ENCODE data around the gene ITGA5.
A peak's percentile ranks its signal among the peaks of the same experiment; 100 is the strongest.

Gene ITGA5

DNA sequence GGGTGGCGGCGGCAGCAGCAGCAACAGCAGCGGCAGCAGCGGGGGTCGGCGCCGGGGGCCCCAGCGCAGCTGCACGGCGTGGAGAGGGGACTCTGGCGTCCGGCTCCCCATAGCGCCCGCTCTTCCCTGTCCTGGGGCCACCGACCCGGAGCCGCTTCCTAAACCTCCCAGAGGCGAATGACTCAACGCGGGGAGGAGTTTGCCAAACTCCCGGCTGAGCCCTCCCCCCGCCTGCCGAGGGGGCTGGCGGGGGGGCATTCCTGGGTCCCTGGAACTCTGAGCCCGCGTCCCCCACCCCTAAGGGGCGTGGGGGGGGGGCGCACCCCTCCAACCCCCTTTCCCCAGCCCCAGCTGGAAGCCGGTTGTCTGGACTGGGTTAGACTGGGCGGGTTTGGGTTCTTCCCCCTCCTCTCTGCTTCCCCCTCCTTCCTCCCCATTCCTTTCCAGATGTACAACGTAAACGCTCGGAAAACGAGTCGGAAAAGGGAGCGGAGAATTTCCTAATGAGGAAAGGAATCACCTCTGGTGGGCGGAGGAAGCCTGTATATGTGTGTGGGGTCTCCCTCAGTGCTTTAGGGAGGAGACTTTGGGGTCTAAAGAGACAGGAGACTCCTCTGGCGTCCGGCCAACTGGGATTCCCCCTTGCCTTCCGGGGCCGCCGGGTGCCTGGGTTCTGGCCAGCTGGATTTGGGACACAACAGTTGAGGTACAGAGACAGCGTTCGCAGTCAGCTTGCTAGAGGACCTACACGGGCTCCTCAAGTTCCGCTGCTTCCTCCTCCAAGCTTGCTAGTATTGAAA is at the start of gene ITGA5:
Gene ITGA5 (minus strand): TSS at position 179 of the 800 bp plus-strand sequence. CDS start 68 bp downstream, at position 111.
- DNase-seq, result peak; percentile 74 to 77

DNA sequence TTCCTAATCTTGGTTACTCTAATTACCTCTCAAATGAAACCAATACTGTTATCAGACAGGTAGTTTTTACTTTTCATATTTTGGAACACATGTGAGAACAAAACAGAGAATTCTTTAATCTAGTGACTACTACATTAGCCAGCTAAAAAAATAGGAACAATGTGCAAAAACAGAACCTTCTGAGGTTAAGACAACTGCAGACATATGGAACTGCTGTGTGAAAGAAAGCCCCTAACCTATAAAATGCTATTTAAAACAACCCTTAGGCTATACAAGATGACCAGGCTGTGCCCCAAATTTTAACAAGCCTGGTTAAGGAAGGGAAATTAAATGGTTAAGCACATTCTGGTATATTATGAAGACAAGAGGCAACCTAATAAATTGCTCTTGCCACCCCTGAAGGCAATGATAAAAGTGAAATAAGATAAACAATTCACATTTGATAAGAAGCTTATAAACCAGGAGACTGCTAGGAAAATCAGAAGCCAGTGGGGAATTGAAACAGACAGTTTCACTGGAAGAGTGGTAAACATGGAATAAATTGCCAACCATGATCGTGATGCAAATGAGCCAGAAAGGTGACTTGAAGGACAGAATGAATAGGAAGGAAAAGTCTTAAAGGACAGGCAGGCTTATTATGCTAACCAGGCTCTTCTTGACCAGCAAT is 46.9 kb upstream of the ITGA5 start:
- DNase-seq, result no peak

DNA sequence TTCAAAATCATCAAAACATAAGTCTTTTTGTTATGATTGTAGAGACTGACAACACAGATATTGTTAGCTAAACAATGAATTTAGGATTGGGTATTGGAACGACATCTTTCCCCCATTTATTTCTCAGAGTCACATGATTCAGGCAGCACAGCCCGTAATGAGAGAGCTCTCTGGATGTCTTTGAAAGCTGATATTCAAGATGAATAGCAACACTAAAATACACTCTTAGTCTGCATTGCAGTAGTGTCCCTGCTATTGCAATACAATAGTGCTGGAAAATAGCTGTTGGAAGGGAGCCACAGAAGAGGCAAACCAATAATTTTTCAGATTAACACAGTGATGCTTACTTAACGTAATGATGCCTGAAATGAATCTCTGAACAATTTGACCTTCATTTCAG is 44.4 kb upstream of the ITGA5 start:
- DNase-seq, result no peak

DNA sequence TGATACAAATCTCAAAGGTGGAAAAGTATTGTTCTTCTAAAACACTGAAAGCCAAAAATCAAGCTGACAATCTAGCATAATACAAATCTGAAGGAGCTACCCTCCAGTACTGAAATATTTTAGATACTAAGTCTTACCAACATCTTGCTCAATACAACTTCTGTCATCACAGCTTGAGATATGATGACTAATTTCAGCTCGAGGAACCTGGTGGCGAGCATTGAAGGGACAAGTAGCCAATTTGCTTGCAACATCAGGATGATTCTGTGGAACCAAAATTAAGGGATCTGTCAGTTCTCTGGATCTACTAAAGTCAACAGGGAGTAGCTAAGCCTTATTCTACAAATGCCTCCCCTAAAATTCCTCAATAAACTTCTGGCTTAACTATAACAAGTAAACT is 44.0 kb upstream of the ITGA5 start:
- DNase-seq, result peak in 1 of 2 experiments; percentile 35

DNA sequence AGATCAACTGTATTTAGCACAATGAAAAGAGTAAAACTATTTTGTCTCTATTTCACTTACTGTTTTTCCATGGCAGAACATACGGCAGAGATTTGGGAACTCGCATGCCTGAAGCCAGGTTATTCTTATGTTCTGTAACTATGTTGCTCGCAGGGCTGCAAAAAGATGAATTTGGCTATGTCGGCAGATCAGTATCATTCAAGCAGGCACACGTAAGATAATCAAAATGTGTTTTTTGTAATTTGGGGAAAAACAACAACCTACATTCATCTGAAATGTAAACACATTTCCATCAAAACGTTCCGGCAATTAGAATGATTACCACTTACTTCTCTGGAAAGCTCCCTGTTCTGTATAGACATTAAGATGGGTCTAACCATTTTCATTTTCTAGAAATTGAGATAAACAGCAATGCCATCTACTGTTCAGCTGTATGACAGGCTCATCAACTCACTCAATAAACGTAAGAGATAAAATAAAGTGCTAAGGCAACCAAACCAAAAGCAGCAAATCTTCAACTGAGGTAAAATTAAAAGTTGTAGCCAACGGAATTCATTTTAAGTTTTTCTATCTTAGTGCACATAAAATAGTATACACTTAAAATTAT is 41.4 kb upstream of the ITGA5 start:
- DNase-seq, result no peak

DNA sequence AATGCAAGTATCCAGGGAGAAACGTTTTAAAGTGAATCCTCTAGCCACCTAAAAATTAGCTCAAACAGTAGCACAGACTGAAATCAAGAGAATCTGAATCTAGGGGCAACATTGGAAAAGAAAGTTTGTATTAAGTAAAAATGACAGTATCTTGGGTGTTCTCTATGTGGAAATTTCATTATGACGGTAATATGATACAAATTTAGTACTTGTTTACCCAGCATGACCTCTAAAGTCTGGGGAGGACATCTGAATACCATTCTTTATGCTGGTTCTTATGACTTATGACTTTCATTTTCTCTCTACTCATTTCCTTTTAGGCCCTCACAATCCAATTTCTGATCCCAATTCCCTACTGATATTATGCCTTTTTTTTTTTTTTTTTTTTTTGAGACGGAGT is 40.3 kb upstream of the ITGA5 start:
- DNase-seq, result no peak

DNA sequence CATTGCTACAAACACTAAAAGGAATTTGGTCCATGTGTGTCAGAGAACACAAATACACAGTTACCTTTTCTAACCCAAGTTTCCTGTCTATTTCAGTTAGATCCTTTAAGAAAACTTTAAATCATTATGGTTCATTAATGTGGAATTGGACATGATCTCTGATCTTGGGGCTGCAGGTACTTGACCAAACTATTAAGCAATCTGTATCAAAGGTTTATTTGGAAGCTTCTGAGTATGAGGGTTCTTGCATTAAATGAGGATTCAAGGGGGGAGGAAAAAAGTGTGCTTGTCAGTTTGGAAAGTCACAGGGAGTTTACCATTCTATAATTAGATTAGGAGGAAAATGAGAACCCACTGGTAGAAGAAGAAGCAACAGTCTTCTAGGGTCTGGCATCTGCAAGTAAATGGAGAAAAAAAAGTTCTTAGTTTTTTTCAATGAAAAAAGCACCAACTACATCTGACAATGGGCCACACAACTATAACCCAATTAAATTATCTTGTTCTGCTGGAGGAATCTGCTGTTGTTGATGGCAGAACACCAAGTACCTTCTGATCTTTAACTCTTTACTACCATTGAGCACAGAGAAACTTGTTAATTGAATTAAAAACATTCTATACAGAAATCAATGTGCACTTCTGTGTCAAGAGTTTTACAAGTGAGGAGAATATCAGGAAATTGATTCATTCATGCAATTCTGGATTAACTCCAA is 36.8 kb upstream of the ITGA5 start:
- no peak for DNase-seq

DNA sequence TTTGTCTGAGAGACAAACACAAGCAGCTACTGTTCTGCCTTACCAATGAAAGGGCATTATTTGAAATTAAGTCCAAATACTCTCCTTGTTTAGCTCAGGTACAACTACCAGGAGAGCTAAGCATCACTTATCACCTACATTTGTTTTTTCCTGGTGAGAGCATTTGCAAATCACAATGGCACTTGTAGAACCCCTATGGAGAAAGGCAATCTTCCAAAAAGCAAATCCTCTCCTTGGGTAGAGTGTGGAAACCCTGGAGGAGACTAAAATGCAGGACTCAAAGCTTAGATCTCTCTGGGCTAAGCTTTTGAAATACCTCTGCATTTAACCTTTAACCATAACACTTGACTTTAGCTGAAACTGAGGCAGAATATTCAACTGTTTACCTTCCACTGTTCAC is 33.6 kb upstream of the ITGA5 start:
- DNase-seq, result no peak

DNA sequence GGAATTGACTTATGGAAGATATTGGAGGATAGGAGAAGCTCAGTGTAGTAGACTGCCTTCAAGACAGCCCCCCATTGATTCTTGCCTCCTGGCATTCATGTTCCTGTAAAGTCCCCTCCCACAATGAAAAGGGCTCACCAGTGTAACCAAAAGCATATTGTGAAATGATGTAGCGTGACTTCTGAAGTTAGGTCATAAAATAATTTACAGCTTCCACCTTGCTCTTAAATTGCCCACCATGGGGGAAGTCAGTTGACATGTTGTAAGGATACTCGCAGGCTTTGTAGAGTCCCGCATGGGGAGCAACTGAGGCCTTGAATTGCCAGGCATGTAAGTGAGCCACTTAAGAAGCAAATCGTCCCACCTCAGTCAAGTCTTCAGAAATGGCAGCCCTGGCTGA is 29.3 kb upstream of the ITGA5 start:
- DNase-seq, result no peak

DNA sequence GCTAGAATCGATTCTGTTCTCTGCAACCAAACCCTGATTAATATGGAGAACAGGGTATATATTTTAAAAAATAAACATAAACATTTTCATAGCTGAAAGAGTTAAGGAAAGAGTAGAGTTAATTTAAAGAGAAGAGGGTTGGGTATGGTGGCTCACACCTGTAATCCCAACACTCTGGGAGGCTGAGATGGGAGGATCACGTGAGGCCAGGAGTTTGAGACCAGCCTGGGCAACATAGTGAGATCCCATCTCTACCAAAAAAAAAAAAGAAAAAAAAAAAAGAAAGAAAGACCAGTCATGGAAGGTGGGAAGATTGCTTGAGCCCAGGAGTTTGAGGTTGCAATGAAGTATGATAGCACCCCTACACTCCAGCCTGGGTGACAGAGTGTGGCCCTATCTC is 28.9 kb upstream of the ITGA5 start:
- DNase-seq, result no peak

DNA sequence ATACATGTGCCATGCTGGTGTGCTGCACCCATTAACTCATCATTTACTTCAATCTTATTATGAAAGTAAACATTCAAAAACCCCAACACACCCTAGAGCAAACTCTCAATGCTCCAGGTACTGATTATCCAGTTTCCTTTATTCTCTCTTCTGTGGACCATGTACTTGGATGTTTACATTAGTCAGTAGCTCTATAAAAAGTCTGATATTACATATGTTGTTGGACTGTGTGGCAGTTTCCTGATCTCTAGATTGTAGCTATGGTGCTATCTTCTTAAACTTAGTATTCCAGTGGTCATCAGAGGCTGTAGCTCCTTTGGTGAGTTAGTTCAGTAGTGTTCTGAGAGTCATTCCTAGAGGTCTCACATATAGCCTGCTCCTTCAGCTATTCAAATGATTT is 25.1 kb upstream of the ITGA5 start:
- no peak for DNase-seq

DNA sequence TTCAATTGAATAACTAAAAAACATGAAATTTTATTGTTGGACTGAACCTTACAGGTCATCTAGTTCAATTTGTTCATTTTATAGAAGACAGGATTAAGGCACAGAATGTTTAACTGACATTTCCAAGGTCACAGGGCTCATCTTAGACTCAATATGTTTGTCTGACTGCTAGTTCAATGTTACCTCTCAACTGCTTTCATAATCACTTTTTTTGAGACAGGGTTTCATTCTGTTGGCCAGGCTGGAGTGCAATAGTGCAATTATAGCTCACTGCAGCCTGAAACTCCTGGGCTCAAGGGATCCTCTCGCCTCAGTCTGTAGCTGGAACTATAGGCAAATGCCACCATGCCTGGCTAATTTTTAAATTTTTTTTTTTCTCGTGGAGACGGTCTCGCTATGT is 24.4 kb upstream of the ITGA5 start:
- DNase-seq, result no peak

DNA sequence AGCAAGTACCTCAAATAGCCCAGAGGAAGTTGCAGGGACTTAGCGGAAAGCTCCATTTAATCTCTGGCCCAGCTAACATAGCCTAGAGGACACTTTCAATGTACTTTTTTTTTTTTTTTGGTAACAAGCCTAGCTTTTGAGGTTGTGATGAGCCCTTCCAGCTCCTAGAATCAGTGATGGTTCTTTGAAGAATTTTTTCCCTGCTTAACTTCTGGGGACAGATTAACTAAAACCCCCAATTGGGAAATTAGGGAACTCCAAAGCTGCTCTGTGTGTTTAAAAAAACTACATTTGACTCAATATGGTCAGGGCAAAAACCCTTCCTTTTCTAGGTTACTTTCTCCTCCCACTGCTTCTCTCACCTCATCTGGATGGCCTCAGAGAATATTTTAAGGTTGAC is 23.9 kb upstream of the ITGA5 start:
- peak; percentile 34 to 43 for DNase-seq

DNA sequence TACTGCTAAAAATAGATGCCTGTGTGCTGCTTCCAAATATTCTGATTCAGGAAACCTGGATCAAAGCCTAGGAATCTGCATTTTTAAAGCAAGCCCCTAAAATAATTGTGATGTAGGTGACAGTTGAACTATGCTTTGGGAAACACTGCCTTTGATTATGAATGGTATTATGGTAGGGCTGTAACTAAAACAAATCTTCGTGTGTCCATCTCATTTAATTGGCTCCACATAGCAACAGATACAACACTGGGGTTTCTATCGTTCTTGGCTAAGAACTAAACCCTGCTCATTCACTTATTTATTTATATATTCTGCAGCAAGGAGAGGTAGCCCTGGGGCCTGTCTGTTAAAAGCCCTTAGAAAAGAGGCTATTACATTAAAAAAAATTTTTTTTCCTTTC is 23.0 kb upstream of the ITGA5 start:
- no peak for DNase-seq

DNA sequence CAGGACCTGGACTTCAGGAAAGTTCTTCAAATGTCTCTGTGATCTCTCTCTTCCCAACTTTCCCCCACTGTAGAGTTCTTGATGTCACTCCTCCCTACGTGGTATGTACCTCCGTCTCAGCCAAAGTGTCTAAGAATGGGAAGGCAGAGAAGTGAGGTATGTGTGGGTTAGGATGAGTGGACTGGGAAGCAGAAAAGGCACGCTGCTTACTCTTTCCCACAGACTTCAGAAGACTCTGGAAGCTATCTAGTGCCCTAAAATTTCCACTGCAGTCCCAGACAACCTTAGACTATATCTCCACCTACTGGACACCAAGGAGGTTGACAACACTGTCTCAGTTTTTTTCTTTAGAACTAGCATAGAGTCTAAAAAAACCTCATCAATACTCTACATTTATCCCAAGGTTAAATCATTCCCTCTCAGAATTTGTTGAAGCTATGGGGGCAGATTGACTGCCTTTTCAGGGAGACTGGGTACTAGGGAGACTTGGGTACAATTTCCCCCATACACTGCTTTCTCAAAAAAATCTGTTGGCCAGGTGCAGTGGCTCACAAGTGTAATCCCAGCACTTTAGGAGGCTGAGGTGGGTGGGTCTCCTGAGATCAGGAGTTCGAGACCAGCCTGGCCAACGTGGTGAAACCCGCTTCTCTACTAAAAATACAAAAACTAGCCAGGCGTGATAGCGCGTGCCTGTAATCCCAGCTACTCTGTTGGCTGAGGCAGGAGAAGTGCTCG is 20.6 kb upstream of the ITGA5 start:
- peak; percentile 87 to 90 for DNase-seq

DNA sequence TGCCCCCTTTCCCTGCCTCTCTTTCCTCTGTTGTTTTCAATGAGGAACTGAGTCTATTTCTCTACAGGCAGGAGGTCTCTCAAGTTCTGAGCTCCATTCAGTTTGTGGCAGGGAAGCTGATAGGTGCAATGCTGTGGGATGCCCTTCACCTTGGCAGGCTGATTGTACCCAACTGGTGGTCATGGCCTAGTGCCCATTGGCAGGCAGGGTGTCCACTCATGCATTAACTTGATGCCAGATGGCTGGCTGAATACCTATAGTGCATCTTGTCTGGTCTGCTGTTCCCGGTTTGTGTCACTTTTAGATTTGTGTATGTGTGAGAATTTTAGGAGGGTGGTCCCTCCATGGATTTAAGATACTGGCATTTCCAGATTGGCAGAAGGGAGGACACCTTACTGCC is 20.0 kb upstream of the ITGA5 start:
- no peak for DNase-seq

DNA sequence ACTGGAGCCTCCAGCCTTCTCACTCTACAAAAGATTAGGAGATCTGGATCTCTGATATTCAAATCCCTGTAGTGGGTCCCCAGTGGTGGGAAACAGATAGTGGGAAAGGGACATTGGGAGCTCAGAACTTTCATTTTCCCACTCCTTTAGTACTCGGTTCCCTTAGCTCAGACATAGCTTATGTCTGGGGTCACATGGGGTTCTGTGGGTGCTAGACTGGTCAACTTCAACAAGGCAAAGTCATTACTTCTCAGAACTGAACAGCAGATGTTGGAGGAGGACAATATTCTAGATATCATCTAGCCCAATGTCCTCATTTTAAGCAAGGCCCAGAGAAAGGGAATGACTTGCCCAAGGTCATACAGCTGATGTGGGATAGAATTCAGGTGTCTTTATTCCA is 19.5 kb upstream of the ITGA5 start:
- no peak for DNase-seq

DNA sequence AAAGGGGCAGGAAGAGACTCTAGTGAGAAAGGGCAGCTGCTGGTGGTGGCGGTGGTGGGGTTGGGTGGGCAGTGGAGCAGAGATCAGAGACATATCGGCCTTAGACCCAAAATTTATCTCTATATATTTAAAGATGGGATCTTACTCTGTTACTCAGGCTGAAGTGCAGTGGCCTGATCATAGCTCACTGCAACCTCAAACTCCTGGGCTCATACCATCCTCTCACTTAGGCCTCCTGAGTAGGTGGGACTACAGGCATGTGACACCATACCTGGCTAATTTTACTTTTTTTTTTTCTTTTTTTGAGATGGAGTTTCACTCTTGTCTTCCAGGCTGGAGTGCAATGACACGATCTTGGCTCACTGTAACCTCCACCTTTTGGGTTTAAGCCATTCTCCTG is 18.6 kb upstream of the ITGA5 start:
- DNase-seq, result no peak

DNA sequence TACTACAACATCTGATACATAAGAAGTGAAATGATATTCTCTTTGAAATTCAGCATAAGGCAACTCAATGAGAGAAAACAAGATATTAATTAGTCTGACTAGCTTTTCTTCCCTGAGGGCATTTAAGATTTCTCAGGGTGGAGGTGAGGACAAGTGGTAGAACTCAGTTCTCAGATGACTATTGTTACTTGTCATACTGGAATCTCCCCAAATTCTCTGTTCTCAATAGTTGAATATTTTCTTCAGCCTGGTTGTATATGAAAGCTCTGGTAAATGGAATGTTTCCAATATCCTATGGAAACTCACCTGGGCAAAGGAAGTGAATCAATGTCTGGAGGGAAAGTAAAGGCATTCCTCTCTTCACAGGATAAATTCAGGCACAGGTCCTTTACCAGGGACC is 18.2 kb upstream of the ITGA5 start:
- no peak for DNase-seq

DNA sequence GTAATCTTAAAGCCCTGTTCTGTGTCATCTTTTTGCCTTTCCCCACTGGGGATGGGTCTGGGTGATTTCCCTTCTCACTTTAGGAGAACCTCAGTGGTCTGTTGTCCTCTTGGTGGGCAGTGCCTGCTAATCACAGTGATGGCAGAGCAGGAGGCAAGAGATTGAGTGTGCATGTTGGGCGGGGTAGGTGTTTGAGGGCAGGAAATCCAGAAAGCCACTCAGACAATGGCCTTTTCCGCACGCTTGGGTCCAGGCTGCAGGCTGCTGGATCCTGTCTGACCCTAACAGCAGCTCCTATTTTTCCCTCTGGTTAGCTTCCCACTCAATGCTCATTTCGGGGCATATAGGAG is 13.7 kb upstream of the ITGA5 start:
- DNase-seq, result no peak

DNA sequence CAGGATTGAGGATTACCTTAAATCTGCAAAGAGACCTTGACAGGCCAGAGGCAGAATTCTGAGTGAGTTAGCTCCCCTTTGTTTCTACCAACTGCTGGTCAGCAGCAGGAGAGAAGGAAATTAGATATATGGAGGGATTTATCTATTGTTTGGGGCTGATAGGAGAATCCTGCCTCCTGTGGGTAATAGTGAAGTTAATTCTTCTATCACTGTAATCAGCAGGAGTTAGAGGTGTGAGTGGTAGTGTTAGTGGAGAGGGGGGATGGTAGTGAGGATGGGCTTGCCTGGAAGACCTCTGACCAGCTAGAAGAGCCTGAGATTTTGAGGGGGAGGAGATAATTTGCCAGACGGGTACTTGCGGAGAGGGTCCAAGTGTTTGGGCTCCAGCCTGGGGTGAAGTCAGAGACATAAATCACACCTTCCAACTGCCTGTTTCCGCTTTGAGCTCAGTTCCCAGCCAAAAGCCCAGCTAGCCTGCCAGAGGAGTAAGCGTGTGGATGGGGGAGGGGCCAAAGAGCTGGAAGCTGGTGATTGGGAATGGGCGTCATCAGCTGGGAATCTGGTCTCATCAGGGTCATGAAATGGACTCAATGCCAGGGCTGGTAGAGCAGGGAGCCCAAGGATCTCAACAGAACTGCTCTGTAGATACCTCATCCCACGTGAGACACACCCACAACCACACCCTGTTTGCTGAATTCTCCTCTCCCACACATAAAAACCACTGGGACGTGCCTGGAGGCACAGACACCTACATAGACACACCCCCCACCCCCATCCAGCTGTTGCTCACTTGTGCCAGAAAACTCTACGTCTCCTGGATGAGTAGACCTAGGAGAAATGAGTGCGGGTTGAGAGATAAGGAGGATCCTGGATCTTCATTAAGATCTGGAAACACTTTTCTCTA is 13.1 kb upstream of the ITGA5 start:
- no peak for DNase-seq
